H9 (cell line): ENCODE measurements around the gene MYOCD. TPM values are rescaled to one million over a fixed set of nuclear protein-coding genes. Genes with fewer than 3 reads are reported as not detected.

Experiments
- DNase-seq: peaks from one replicate; pipeline ENCODE4 v3.0.0-alpha.2; 2017
- H2AFZ ChIP-seq: one replicate; pipeline ENCODE4 v1.6.1; 2013; ENCODE audit warnings: mild to moderate bottlenecking, low read length, control low read depth, moderate library complexity
- H2AK5ac ChIP-seq: 2 replicates; pipeline ENCODE4 v1.6.1; 2013; ENCODE audit warnings: low read length, control low read depth, mixed read lengths; ENCODE audit not compliant: insufficient read length
- H2BK120ac ChIP-seq: one replicate; pipeline ENCODE4 v1.6.1; 2013; ENCODE audit warnings: low read depth, mild to moderate bottlenecking, low read length, control low read depth, inconsistent platforms; ENCODE audit not compliant: poor library complexity, severe bottlenecking
- H2BK12ac ChIP-seq: 2 replicates; pipeline ENCODE4 v1.6.1; 2013; ENCODE audit warnings: low read length, control low read depth, mixed read lengths, low read depth; ENCODE audit not compliant: insufficient read length
- H2BK15ac ChIP-seq: 2 replicates; pipeline ENCODE4 v1.6.1; 2013; ENCODE audit warnings: low read depth, low read length, control low read depth
- H2BK20ac ChIP-seq: one replicate; pipeline ENCODE4 v1.6.1; 2013; ENCODE audit warnings: low read depth, mild to moderate bottlenecking, low read length, control low read depth, inconsistent platforms; ENCODE audit not compliant: poor library complexity, severe bottlenecking
- H2BK5ac ChIP-seq: 2 replicates; pipeline ENCODE4 v1.6.1; 2013; ENCODE audit warnings: low read length, control low read depth, mixed read lengths; ENCODE audit not compliant: insufficient read length
- H3K14ac ChIP-seq: 2 replicates; pipeline ENCODE4 v1.6.1; 2013; ENCODE audit warnings: low read length, control low read depth; ENCODE audit not compliant: insufficient read depth
- H3K18ac ChIP-seq: 2 replicates; pipeline ENCODE4 v1.6.1; 2013; ENCODE audit warnings: low read depth, mild to moderate bottlenecking, mixed read lengths, low read length, control low read depth; ENCODE audit not compliant: insufficient read length
- H3K23ac ChIP-seq: 2 replicates; pipeline ENCODE4 v1.6.1; 2013; ENCODE audit warnings: low read length, control low read depth, mixed read lengths, low read depth; ENCODE audit not compliant: insufficient read length
- H3K23me2 ChIP-seq: 2 replicates; pipeline ENCODE4 v1.6.1; 2013; ENCODE audit warnings: low read depth, mild to moderate bottlenecking, mixed read lengths, low read length, control low read depth; ENCODE audit not compliant: insufficient read length, poor library complexity, severe bottlenecking
- H3K27ac ChIP-seq: 2 replicates; pipeline ENCODE4 v1.5.1; 2013; ENCODE audit warnings: low read length, control low read depth, mixed read lengths, low read depth; ENCODE audit not compliant: insufficient read length
- H3K27me3 ChIP-seq: 2 replicates; pipeline ENCODE4 v1.6.1; 2013; ENCODE audit warnings: low read length, control low read depth, inconsistent platforms; ENCODE audit not compliant: insufficient read depth
- H3K4ac ChIP-seq: 2 replicates; pipeline ENCODE4 v1.6.1; 2013; ENCODE audit warnings: low read depth, mild to moderate bottlenecking, control low read depth, inconsistent platforms, low read length, moderate library complexity
- H3K4me1 ChIP-seq: 2 replicates; pipeline ENCODE4 v1.6.1; 2013; ENCODE audit warnings: low read length, control low read depth, inconsistent platforms; ENCODE audit not compliant: insufficient read depth
- H3K4me2 ChIP-seq: 2 replicates; pipeline ENCODE4 v1.6.1; 2013; ENCODE audit warnings: low read length, control low read depth, mixed read lengths; ENCODE audit not compliant: insufficient read length, insufficient read depth
- H3K56ac ChIP-seq: 2 replicates; pipeline ENCODE4 v1.6.1; 2013; ENCODE audit warnings: low read depth, mild to moderate bottlenecking, mixed read lengths, low read length, control low read depth; ENCODE audit not compliant: insufficient read length
- H3K79me1 ChIP-seq: 2 replicates; pipeline ENCODE4 v1.6.1; 2013; ENCODE audit warnings: low read depth, mild to moderate bottlenecking, moderate library complexity, low read length, control low read depth, inconsistent platforms; ENCODE audit not compliant: insufficient read depth, poor library complexity, severe bottlenecking
- H3K79me2 ChIP-seq: 2 replicates; pipeline ENCODE4 v1.6.1; 2013; ENCODE audit warnings: low read length, control low read depth, inconsistent platforms; ENCODE audit not compliant: insufficient read depth
- H3K9ac ChIP-seq: 2 replicates; pipeline ENCODE4 v1.6.1; 2013; ENCODE audit warnings: low read length, control low read depth, mixed read lengths; ENCODE audit not compliant: insufficient read length; ENCODE audit errors: extremely low read depth
- H3K9me3 ChIP-seq: one replicate; pipeline ENCODE4 v1.6.1; 2013; ENCODE audit warnings: low read depth, low read length, inconsistent platforms; ENCODE audit not compliant: control insufficient read depth
- H3T11ph ChIP-seq: one replicate; pipeline ENCODE4 v1.6.1; 2013; ENCODE audit warnings: mild to moderate bottlenecking, low read length, control low read depth, inconsistent platforms
- H4K20me1 ChIP-seq: one replicate; pipeline ENCODE4 v1.6.1; 2013; ENCODE audit not compliant: control insufficient read depth, insufficient read length, insufficient read depth
- H4K5ac ChIP-seq: 2 replicates; pipeline ENCODE4 v1.6.1; 2013; ENCODE audit warnings: low read depth, mild to moderate bottlenecking, mixed read lengths, low read length, control low read depth; ENCODE audit not compliant: insufficient read length
- H4K8ac ChIP-seq: replicated peaks from 2 replicates; pipeline ENCODE4 v1.6.1; 2013; ENCODE audit warnings: low read length, control low read depth, mixed read lengths, low read depth; ENCODE audit not compliant: insufficient read length
- H4K91ac ChIP-seq: 2 replicates; pipeline ENCODE4 v1.6.1; 2013; ENCODE audit warnings: low read depth, mild to moderate bottlenecking, moderate library complexity, mixed read lengths, low read length, control low read depth; ENCODE audit not compliant: insufficient read length
- H3K27ac Mint-ChIP-seq, 3 experiments: 2 replicates in 2 of 3; 3 replicates in 1 of 3; pipeline ENCODE4 v1.8.0; 2020 to 2021; ENCODE audit warnings: mixed read lengths in 3 of 3, mild to moderate bottlenecking in 1 of 3, moderate library complexity in 1 of 3
- H3K27me3 Mint-ChIP-seq: 2 replicates; pipeline ENCODE4 v1.8.0; 2021; ENCODE audit warnings: low read depth, mild to moderate bottlenecking, moderate library complexity, mixed read lengths
- H3K36me3 Mint-ChIP-seq, 3 experiments: 2 replicates in 2 of 3; 3 replicates in 1 of 3; pipeline ENCODE4 v1.8.0; 2020 to 2021; ENCODE audit warnings: low read depth in 3 of 3, mixed read lengths in 3 of 3; ENCODE audit not compliant: insufficient read depth in 1 of 3
- H3K4me1 Mint-ChIP-seq, 2 experiments: 2 replicates each; pipeline ENCODE4 v1.8.0; 2020; ENCODE audit warnings: mixed read lengths in 2 of 2
- H3K4me3 Mint-ChIP-seq, 2 experiments: 2 replicates in 1 of 2; 3 replicates in 1 of 2; pipeline ENCODE4 v1.8.0; 2020 to 2021; ENCODE audit warnings: mild to moderate bottlenecking in 2 of 2, mixed read lengths in 2 of 2, moderate library complexity in 1 of 2
- H3K9me3 Mint-ChIP-seq, 2 experiments: 2 replicates in 1 of 2; 3 replicates in 1 of 2; pipeline ENCODE4 v1.8.0; 2020; ENCODE audit warnings: mild to moderate bottlenecking in 2 of 2, mixed read lengths in 2 of 2, moderate library complexity in 1 of 2
- CTCF ChIP-seq: fragments of 200-600 bp; sonication (generic); conservative IDR thresholded peaks from 3 replicates; pipeline ENCODE4 v1.8.0; 2021; ENCODE audit warnings: antibody characterized with exemption, mild to moderate bottlenecking
- WGBS: extraction: QIAGEN DNeasy Blood & Tissue Kit; methylation state at CpG from one replicate; pipeline ENCODE4 v1.1.7; 2013; ENCODE audit warnings: missing lambda C conversion rate, low lambda C conversion rate, mixed read lengths; ENCODE audit not compliant: insufficient read length; ENCODE audit errors: extremely low coverage; 5-methylcytosine and 5-hydroxymethylcytosine counted together
- total RNA-seq: library from RNA; stranded (reverse); gene quantifications from 2 replicates; pipeline ENCODE4 v1.2.1, GENCODE V29; 2021

The MYOCD gene
- total RNA-seq, 1 experiment from 2014 or later, result 0.17 TPM

- Histone ChIP-seq H2BK120ac (no peak within 1 kb of the TSS), H3K23ac (no peak within 1 kb of the TSS), H2BK15ac (no peak within 1 kb of the TSS; the same call in 1 of the 2 replicates), H4K91ac (no peak within 1 kb of the TSS), H3T11ph (no peak within 1 kb of the TSS), H3K27me3 (no peaks in the 10 kb centered on the region), H2AK5ac (no peak within 1 kb of the TSS), H3K79me2 (peaks cover 7% of the 10 kb centered on the region; the same call in 1 of the 2 replicates), H3K18ac (peak within 1 kb of the TSS; percentile 49), H4K8ac (no peak within 1 kb of the TSS), H3K9me3 (no peaks in the 10 kb centered on the region), H2BK20ac (no peak within 1 kb of the TSS), H3K27ac (no peak within 1 kb of the TSS), H3K4ac (no peak within 1 kb of the TSS), H2BK5ac (no peak within 1 kb of the TSS), H4K5ac (no peak within 1 kb of the TSS), H2BK12ac (no peak within 1 kb of the TSS), H3K56ac (no peak within 1 kb of the TSS), H4K20me1 (no peaks in the 10 kb centered on the region), H3K23me2 (peaks cover 9% of the 10 kb centered on the region), H3K14ac (peak within 1 kb of the TSS; percentile 32; the same call in 1 of the 2 replicates), H3K4me1 (peaks cover 10% of the 10 kb centered on the region), H3K79me1 (peaks cover 6% of the 10 kb centered on the region), H3K9ac (peak within 1 kb of the TSS; percentile 64), H2AFZ (no peak within 1 kb of the TSS), H3K4me2 (peak within 1 kb of the TSS; percentile 85)
- peaks cover 26 to 27% of the 10 kb centered on the region in 2 experiments for H3K4me1 Mint-ChIP-seq
- peak within 1 kb of the TSS; percentile 93 to 95 for H3K4me3 Mint-ChIP-seq
- no peak for TF ChIP-seq CTCF
- DNase-seq, result peak; percentile 71
- no CpG with 5 or more reads among the region's 86 CpGs for WGBS
- H3K27me3 Mint-ChIP-seq, result peaks cover 16% of the 10 kb centered on the region
- peaks cover 0 to 2% (median 0%) of the 10 kb centered on the region in 3 experiments; a peak in 1 of 7 replicates for H3K36me3 Mint-ChIP-seq
- peak within 1 kb of the TSS; percentile 62 to 69 (median 62); a peak in 6 of 7 replicates for H3K27ac Mint-ChIP-seq
- H3K9me3 Mint-ChIP-seq, result no peaks in the 10 kb centered on the region; a peak in 1 of 5 replicates
Measured at GRCh38 chr17:12789481-12790248, 124.0 kb downstream of the MYOCD start, which contains the start of gene ARHGAP44. ARHGAP44 (plus strand) TSS chr17:12789498; CDS start chr17:12789839, 341 bp downstream.
